DND-41 (cell line): ENCODE measurements around the gene EGR1.

Experiments used
- CTCF ChIP-seq: IDR thresholded peaks from 2 replicates; pipeline ENCODE4 v1.5.1; 2012; ENCODE audit warnings: borderline replicate concordance, low read length, moderate library complexity, mild to moderate bottlenecking; ENCODE audit not compliant: poor library complexity, severe bottlenecking; ENCODE audit errors: extremely low read depth
- EZH2 ChIP-seq: IDR thresholded peaks from 3 replicates; pipeline ENCODE4 v1.6.1; 2012; ENCODE audit warnings: borderline replicate concordance, low read depth, mild to moderate bottlenecking, moderate library complexity, low read length, inconsistent platforms; ENCODE audit not compliant: severe bottlenecking

- no peak for TF ChIP-seq EZH2
- TF ChIP-seq CTCF, result no peak
These were observed 24.9 kb upstream of the EGR1 start for GRCh38 chr5:138440159-138441073.
